GM12892 (cell line): ENCODE data around the gene CDC42BPB.

Source experiments
- POLR2A ChIP-seq: IDR thresholded peaks from 2 replicates; pipeline ENCODE4 v1.6.1; 2011; ENCODE audit warnings: low read depth, low read length, control low read depth
- TAF1 ChIP-seq: IDR thresholded peaks from 2 replicates; pipeline ENCODE4 v1.6.1; 2011; ENCODE audit warnings: low read depth, mild to moderate bottlenecking, control low read depth, low read length, borderline replicate concordance

DNA sequence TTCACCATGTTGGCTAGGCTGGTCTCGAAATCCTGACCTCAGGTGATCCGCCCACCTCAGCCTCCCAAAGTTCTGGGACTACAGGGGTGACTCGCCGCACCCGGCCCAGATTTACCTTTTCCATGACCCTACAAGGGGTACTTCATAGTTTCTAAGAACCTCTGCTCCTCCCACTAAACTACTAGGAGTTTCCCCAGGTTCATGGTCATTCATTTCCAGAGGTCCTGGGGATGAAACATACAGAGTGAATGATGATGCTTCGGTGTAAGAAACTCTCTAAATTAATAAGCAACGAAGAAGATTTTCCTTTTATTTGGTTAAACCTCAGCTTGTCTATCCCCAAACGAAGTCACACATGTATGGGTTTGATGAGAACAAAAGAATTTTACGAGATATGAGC, 77.9 kb downstream of the CDC42BPB start:
- TF ChIP-seq TAF1 (no peak), POLR2A (no peak)
